GM19395 (cell line): ENCODE results near the gene ICE2.
A peak's percentile ranks its signal among the peaks of the same experiment; 100 is the strongest.
"Not testable (repeated sequence)": the region's sequence is repeated elsewhere in the genome, so short reads cannot be mapped to it uniquely, and the experiment has no call there.

Experiments used
- ATAC-seq: cut with Tn5 transposase; IDR thresholded peaks from one replicate; pipeline ENCODE4 v1.9.1; 2021; ENCODE audit warnings: mild to moderate bottlenecking, moderate library complexity; ENCODE audit not compliant: unreplicated experiment

The ICE2 gene

DNA sequence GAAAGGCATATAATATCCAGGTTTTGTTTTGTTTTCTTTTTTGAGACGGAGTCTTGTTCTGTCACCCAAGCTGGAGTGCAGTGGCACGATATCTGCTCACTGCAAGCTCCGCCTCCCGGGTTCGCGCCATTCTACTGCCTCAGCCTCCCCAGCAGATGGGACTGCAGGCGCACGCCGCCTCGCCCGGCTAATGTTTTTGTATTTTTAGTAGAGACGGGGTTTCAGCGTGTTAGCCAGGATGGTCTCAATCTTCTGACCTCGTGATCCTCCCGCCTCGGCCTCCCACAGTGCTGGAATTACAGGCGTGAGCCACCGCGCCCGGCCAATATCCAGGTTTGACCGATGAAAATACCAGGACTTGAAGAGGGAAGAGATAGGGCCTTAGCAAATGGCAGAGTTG is 66.1 kb downstream of the ICE2 start:
- ATAC-seq, result not testable (repeated sequence)

DNA sequence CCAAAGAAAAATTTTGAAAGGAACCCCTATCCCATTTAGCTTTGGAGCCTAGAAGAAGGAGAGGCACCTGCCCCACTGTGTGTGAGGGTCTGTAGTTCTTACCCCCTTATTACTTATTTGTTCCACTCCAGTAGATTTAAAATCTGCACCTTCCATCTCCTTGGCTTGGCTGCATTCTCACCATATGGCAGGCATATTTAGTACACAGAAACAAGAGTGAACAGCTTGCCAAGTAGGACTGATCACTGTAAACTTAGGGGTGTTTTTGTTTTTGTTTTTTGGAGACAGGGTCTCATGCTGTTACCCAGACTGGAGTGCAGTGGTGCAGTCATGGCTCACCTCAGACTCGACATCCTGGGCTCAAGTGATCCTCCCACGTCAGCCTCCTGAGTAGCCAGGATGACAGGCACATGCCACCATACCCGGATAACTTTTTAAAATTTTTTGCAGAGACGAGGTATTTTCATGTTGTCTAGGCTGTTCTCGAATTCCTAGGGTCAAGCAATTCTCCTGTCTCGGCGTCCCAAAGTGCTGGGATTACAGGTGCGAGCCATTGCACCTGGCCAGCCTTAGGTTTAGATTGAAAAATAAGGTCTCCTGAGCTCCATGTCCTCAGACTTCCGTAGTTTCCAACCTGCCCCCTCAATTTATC is 67.0 kb downstream of the ICE2 start:
- no peak for ATAC-seq

DNA sequence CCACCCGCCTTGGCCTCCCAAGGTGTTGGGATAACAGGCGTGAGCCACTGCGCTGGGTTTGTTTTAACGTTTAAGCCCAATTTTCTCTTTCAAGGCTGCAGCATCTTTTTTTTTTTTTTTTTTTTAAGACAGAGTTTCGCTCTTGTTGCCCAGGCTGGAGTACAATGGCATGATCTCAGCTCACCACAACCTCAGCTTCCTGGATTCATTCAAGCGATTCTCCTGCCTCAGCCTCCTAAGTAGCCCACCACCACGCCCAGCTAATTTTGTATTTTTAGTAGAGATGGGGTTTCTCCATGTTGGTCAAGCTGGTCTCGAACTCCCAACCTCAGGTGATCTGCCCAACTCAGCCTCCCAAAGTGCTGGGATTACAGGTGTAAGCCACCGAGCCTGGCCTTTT is 68.6 kb downstream of the ICE2 start:
- ATAC-seq, result not testable (repeated sequence)

DNA sequence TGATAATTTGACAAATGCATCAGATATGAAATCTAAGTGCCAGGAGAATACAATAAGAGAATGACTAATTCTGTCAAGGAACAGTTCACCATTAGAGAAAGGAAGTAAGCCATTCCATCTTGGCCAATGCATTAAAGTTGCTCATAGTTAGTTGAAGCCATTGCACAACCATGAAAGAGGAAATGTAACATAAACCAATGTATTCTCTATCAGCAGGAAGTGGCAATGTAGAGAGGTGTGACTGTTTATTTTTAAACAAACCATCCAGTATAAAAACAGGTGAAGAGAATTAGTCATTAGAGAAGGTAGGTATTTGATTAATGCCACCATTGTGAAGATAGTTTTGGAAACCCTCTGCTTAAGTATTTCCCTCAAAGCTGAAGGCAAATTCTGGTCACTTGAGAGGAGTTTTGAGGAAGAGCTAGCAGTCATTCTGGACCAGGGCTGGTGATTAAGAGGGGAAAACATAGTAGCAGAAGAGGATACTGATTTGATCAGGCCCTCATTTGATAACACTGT is 70.4 kb downstream of the ICE2 start:
- peak; percentile 70 for ATAC-seq

DNA sequence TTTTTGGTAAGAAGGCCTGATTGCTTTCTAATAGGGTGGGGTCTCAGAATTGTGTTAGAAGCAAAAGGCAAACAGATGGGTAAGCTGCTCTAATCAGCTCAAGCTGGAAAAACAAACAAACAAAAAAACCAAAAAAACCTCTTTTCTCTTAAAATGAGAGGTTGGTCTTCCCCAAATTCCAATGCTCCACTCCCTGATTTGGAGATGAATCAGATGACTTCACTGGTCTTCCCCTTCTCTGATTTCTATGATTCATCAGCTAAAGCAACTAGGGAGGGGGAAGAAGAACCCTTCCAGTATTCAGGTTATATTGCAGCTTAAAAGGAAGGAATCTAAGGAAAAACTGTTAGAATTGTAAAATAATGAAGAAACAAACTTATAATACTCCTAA is 71.5 kb downstream of the ICE2 start:
- ATAC-seq, result no peak

DNA sequence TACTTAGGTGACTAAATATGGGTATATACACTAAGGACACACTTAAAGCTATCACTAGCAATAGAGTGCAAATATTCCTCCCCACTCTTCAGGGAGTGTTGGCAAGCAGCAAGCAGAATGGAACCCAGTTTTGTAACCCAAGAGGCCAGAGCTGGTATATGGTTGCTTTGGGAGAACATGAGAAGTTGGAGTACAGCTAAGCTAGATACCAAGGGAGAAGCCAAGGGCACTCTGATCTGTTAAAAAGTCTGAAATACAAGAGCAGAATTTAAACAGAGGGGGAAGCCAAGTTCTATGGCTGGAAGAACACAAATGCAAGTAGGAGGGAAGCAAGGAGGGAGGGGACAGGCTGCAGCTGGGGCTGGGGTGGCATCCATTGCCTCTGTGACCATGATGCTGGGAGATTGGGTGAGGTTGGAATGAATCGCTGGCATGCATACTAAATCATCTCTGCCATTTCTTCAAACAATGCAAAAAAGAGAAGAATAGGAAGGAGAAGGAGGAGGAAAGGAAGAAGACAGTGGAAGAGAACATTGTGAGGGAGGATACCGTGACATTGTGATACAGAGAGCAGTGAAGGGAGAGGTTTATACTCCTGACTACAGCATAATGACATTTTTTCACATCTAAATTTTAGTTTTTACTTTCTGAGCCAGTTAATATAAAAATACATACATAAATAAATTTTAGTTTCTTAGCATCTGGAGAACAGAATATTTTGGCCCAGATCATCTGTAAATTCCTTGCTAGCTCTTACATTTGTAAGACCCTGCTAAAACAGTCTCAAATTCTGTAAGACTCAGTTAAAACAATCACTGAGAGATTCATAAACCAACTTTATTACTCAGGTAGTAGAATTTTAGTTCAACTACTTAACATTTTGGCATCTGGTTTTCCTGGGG is 72.2 kb downstream of the ICE2 start:
- ATAC-seq, result no peak

DNA sequence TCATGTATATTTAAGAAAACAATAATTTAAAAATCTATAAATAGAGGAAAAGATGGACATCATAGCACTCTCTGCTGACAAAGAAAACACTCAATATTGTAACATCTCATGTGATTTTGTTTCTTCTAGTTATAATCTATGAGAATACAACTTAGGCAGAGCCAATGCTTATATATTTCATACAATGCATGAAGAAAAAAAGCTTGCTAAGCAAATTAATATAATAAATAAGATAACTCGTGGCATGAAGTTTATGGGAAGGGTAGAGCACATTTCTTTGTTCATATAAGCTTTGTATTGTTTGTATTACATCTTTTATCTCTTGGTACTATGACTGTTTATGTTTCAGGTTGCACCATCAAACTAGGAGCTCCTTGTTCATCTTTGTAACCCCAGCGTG is 73.5 kb downstream of the ICE2 start:
- ATAC-seq, result no peak

DNA sequence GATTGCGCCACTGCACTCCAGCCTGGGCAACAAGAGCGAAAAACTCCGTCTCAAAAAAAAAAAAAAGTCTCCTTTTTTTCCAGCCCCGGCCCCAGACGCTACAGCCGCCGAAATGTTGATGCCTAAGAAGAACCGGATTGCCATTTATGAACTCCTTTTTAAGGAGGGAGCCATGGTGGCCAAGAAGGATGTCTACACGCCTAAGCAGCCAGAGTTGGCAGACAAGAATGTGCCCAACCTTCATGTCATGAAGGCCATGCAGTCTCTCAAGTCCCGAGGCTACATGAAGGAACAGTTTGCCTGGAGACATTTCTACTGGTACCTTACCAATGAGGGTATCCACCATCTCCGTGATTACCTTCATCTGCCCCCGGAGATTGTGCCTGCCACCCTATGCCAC is 74.6 kb downstream of the ICE2 start:
- not testable (repeated sequence) for ATAC-seq

DNA sequence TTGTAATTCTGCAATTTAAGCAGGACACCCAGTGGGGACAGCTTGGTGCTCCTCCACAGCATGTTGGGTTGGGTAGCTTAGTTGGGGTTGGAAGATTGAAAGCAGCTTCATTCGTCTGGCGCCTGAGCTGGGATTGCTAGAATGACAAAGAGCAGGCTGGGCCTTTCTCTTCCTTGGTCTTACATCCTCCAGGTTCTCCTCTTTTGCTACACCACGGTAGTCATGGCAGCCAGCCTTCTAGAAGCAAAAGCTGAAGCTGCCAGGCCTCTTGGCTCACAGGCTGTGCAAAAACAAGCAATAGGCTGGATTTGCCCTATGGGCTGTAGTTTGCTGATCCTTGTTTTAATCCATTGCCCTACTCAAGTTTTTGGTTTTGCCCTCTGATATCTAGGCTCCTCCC is 78.0 kb downstream of the ICE2 start:
- no peak for ATAC-seq

DNA sequence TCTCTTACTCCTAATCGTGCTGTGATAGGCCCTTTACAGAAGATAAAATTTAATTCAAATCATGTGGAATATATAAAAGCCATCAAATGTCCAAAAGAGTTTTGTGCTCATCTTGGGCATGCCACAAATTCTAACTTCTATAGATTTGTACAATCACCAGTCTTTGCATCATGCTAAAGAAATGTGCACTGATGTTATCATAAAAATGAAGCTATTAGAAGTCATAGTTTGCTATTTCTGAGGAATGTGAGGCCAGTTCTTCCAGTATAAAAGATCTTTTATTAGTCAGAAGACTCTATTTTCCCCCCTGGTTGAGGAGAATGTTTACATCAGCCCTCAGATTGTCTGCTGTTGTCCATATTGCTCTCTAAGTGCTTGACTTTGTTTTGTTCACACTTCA is 79.0 kb downstream of the ICE2 start:
- ATAC-seq, result no peak

DNA sequence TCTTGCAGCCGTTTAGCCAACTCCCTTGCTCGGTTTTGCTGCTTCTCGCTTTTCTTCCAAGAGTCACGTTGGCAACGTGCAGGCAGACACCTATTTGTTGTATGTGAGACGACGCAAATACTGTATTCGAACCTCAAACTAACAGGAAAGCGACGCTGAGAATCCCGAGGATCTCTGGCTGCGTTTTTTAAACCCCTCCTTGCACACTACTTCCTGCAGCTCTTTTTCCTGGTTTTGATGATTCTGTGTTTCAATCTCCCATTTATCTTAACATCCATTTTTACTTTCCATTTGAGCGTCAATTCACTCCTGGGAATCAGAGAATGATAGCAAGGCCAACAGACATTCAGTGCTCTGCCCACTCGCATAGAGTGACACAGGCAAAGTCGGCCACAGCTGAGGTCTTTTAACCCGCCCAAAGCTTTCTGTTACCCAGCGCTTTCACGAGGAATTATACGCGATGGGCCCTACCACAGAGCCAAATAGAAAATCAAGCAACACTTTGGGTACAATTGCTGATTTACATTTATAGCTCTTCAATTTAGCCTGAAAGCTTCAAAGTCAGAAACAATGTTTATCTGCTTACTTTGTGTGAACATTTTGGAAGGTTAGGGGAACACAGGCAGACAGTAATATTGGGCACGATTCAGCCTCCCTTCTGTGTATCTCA is 79.6 kb downstream of the ICE2 start:
- no peak for ATAC-seq

DNA sequence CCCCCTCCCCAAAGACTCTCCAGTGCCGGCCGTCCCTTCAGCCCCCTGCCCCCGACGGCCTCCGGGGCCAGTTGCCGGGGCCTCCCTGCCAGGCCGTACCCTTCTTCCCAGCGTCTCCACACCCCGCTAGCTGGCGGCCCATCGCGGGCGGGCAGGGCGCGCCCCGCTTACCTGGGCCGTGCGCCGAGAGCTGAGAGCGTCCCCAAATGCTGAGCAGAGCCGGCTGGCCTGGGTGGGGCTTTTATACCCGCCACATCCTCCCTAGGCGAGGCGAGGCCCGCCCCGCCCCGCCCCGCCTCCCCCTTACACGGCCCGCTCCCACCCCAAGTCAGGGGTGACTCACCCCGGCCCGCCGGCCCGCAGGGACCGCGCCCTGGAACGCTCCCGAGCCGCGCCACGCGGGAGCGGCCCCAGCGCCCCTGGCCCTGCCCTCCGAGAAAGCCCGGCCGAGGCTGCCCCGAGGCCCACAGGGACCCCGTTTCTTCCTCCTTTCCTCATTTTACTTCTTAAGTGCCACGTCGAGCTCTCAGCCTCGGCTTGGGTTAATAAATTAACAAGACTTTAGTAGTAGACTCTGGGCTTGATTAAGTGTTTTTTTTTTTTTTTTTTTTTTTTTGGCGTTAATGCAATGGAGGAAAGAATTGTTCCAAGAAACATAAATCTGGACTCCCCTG is 81.0 kb downstream of the ICE2 start, which contains the start of gene ANXA2:
Gene ANXA2, minus strand, starts transcription at position 215 of the 674 bp plus-strand sequence. CDS start 11,911 bp downstream, outside the sequence.
- peak; percentile 66 for ATAC-seq

DNA sequence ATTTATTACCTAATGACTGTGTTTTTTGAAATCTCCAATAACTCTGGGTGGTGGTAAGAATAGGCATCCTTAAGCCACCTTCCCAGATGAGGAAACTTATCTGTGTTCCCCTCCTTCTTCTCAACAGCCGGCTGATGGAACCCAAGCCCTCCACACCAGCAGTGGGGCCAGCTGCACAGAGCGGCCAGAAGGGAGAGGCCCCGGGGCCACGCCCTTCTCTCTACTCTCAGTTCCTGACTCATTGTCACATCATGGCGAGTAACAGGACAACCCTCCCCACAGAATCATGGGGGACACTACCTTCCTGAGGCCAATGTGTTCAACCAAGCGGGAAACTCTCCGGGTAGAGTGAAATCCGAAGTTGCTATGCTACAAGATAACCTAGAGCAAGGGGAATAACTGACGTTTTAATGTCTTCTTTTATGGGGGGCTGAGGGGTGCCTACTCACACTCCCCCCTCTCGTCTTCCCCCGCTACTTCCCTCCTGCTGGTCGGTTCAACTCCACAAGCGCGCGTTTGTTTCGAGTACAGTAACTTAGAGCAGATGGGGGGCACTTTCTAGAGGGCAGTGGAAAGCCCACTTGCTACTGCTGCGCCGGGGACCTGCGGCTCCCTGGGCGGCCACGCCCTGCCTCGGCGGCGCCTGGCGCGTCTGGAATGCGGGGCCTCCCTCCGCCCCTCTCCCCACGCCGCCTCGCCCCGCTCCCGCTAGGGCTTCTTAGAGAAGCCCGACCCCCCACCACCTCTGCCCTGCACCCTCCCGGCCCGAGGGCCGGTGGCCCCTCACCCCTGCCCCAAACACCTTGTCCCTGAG is 81.8 kb downstream of the ICE2 start:
- peak; percentile 72 for ATAC-seq

DNA sequence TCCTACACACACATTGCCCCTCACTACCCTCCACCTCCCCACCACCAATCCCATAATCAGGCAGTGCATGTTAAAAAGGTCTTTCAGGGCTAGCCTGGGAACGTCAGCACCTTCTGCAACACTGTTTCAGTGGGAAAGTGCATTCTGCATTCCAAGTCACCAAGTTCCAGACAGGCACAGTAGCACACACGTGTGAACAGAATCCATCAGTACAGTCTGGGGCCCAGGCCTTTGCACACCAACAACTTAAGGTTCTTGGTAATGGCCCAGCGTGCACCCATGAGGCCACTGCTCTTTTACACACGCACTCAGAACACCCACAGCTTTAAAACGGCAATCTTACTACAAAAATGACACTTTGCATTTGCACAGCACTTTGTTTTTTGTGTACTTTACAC is 82.4 kb downstream of the ICE2 start:
- no peak for ATAC-seq

DNA sequence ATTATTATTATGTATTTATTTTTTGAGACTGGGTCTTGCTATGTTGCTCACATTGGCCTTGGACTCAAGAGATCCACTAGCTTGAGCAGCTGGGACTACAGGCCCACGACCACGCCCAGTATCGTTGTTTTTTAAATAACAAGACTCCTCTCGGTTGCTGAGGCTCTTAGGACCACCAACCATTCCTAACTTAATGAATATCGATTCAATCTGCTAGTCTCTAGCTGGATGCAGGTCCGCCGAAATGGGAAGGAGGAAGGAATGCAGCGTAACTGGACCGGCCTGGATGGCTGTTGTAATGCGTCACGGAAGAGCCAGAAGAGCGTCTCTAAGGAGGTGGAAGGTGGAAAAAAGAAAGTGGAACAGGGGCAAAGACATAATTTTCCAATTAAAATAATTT is 82.8 kb downstream of the ICE2 start:
- no peak for ATAC-seq

DNA sequence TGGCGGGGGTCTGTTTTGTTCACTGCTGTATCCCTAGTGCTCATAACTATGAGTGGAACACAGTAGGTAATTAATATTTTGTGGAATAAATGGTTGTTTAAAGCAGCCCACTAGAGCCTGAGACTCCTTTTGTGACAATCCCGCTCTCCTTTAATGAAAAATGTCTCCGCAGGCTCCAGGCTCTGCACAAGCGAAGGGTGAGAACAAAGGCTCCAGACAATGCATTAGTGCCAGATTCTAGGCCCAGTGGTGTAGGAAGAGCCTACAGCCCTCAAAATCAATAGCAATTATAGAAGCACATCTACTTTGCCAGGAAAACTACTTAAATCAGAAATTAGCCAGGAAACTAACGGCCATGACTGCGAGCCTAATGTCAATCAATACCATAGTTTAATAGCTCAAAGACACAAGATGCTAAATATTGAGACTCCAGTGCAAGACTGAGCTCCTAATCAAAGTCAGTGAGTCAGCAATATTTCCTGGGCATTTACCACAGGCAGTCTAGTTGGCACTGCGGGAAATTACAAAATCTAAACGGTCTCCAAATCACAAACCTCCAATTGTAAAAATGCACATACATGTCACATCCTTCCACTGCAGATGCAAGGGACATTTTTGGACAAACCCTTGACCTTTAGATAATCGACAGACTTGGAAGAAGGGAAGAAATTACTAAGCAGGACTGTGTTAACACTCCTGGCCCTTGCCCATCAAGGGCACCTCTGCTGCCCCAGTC is 83.5 kb downstream of the ICE2 start:
- no peak for ATAC-seq

DNA sequence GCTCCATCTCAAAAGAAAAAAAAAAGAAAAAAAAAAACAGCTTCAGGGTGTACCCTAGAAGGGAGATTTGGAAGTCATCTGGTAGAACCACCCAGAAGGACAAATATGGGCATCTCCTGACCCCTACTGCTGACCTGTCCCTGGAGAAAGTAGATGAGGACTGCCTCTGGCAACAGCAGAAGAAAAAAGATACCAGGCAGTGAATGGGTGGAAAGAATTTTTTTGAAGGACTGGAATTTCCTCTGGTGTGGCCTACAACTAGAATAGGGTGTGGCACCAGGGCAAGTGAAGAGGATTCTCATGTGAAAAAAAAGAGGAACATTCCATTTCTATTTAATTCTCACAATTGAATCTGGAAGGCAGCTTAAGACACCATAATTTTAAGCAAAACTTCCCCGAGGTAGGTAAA is 84.2 kb downstream of the ICE2 start:
- ATAC-seq, result no peak

DNA sequence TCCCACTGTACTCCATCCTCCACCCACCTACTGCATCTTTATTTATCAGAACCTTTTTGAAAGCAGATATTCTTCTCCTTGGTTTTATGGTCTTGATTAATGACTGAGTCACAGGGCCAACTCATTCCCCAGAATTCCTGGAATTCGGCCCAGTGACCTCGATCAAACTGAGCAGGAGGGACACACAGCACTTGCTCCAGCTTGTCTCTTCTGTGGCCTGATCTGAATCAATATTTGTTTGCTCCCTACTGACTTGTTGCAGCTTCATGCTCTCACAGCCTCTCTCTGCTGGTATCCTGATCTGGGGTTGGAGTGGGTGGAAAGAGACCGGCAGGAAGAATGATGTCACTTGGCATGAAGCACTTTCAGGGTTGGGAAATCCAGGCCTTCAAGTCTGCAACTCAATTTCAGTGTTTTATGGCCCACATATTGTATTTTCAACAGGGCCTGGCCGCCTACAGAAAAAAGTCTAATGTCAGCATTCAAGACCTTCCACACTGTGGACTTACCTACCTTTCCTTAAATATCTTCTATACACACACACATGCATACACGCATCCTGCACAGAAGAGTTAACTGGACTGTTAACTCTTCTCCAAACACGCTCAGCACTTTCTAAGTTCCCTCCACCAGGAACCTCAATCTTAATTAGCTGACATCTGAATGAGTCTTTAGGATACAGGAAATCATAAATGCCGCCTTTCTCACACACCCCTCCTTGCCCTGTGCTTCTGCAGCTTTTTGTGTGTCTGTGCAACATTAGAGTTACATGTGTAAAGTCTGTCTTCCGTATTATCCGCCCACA is 85.8 kb downstream of the ICE2 start:
- no peak for ATAC-seq

DNA sequence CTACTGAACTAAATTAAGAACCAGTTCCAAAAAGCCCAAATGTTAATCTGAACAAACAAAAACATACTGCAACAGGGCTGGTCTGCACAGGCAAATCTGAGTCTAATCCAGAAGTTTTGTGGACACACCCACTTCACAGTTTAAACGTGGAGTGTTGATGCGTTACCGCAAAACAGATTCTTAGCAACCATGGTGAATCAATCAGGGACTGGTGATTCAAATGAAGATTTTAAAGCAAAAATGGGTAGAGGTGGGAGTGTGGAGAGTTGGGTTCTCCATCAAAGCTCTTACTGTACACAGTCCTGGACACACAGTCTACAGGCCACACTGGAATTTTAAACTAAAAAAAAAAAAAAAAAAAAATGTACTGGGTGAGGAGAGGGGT is 86.3 kb downstream of the ICE2 start:
- no peak for ATAC-seq
